DND-41 (cell line): ENCODE measurements around the gene AGMO.

Experiments
- ATAC-seq: fragments of 200-7000 bp; cut with Tn5 transposase; 3 replicates; pipeline ENCODE4 v1.9.1; 2021; ENCODE audit warnings: low read depth; ENCODE audit not compliant: insufficient read depth
- DNase-seq: peaks from one replicate; pipeline ENCODE4 v3.0.0-alpha.2; 2020
- H2AFZ ChIP-seq: 2 replicates; pipeline ENCODE4 v1.6.0; 2012; ENCODE audit warnings: low read depth, low read length
- H3K27ac ChIP-seq: 2 replicates; pipeline ENCODE4 v1.5.1; 2012; ENCODE audit warnings: low read length, inconsistent platforms
- H3K27me3 ChIP-seq: fragments of 200-600 bp; sonication (generic); 2 replicates; pipeline ENCODE4 v1.6.0; 2012; ENCODE audit warnings: low read length, mild to moderate bottlenecking, inconsistent platforms; ENCODE audit not compliant: insufficient read depth, poor library complexity
- H3K36me3 ChIP-seq: 2 replicates; pipeline ENCODE4 v1.5.1; 2012; ENCODE audit warnings: low read length, inconsistent platforms; ENCODE audit not compliant: insufficient read depth
- H3K4me1 ChIP-seq: 2 replicates; pipeline ENCODE4 v1.5.1; 2012; ENCODE audit warnings: mild to moderate bottlenecking, low read length; ENCODE audit not compliant: insufficient read depth
- H3K4me2 ChIP-seq: 2 replicates; pipeline ENCODE4 v1.6.0; 2012; ENCODE audit warnings: mild to moderate bottlenecking, moderate library complexity, low read length, inconsistent platforms; ENCODE audit not compliant: insufficient read depth
- H3K4me3 ChIP-seq, 2 experiments: fragments of 200-600 bp in 1 of 2; shearing (Covaris generic) in 1 of 2; 2 replicates each; pipeline ENCODE4 v1.5.1; 2012 to 2016; ENCODE audit warnings: inconsistent platforms in 2 of 2, low read length in 2 of 2, mild to moderate bottlenecking in 2 of 2, low read depth in 1 of 2, moderate library complexity in 1 of 2
- H3K79me2 ChIP-seq: 2 replicates; pipeline ENCODE4 v1.6.0; 2012; ENCODE audit warnings: low read length, inconsistent platforms; ENCODE audit not compliant: insufficient read depth
- H3K9ac ChIP-seq: 2 replicates; pipeline ENCODE4 v1.6.0; 2012; ENCODE audit warnings: low read depth, mild to moderate bottlenecking, inconsistent platforms, low read length, moderate library complexity
- H3K9me3 ChIP-seq: 2 replicates; pipeline ENCODE4 v1.5.1; 2012; ENCODE audit warnings: low read length, moderate library complexity, mild to moderate bottlenecking, inconsistent platforms; ENCODE audit not compliant: insufficient read depth, severe bottlenecking
- H4K20me1 ChIP-seq: 2 replicates; pipeline ENCODE4 v1.6.0; 2012; ENCODE audit warnings: low read length; ENCODE audit not compliant: insufficient read depth
- EZH2 ChIP-seq: IDR thresholded peaks from 3 replicates; pipeline ENCODE4 v1.6.1; 2012; ENCODE audit warnings: borderline replicate concordance, low read depth, mild to moderate bottlenecking, moderate library complexity, low read length, inconsistent platforms; ENCODE audit not compliant: severe bottlenecking
- TF ChIP-seq, protein P1 (sequence below): IDR thresholded peaks from 2 replicates; pipeline ENCODE4 v1.5.1; 2012; ENCODE audit warnings: borderline replicate concordance, low read length, moderate library complexity, mild to moderate bottlenecking; ENCODE audit not compliant: poor library complexity, severe bottlenecking; ENCODE audit errors: extremely low read depth

Gene AGMO

DNA sequence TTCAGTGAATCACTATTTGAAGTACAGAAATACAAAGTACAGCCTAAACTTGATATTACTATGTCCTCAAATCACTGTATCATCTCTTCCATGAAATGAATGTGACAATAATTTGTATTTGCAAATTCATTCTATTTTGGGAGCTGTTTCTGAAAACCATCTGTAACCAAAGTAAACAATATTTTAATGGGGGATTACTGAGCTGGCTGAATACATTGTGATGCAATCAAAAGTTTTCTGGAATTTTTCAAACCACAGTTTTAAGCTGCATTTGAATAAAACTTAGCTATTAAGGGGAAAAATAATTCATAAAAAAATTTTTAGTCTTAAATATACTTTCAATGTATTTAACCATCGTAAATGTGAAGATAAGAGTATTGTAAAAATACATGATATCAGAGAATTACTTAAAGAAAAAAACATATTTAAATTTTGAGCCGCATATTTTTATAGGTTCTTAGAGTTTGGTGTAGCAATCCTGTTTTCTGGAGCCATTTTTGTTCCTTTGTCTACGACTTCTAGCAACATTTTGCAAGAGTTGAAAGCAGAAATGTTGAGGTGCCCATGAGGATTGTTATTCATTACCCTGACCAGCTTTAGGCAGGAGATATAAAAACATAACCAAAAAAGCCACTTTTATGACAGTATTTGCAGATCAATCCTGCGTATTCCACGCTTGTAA lies 45.9 kb upstream of the AGMO start:
- H3K27me3 ChIP-seq = no peaks in the 10 kb centered on the region
- no peak overlapping the region for H3K4me3 ChIP-seq
- no peak overlapping the region for H3K9ac ChIP-seq
- no peak for DNase-seq
- no peaks in the 10 kb centered on the region for H3K79me2 ChIP-seq
- H3K4me1 ChIP-seq = no peaks in the 10 kb centered on the region
- H3K36me3 ChIP-seq = no peaks in the 10 kb centered on the region
- H3K4me2 ChIP-seq = no peak overlapping the region
- no peaks in the 10 kb centered on the region for H4K20me1 ChIP-seq
- no peak for TF ChIP-seq EZH2
- TF ChIP-seq, protein P1, sequence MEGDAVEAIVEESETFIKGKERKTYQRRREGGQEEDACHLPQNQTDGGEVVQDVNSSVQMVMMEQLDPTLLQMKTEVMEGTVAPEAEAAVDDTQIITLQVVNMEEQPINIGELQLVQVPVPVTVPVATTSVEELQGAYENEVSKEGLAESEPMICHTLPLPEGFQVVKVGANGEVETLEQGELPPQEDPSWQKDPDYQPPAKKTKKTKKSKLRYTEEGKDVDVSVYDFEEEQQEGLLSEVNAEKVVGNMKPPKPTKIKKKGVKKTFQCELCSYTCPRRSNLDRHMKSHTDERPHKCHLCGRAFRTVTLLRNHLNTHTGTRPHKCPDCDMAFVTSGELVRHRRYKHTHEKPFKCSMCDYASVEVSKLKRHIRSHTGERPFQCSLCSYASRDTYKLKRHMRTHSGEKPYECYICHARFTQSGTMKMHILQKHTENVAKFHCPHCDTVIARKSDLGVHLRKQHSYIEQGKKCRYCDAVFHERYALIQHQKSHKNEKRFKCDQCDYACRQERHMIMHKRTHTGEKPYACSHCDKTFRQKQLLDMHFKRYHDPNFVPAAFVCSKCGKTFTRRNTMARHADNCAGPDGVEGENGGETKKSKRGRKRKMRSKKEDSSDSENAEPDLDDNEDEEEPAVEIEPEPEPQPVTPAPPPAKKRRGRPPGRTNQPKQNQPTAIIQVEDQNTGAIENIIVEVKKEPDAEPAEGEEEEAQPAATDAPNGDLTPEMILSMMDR = no peak
- no peaks in the 10 kb centered on the region for H3K9me3 ChIP-seq
- no peak overlapping the region for H3K27ac ChIP-seq
- no peak overlapping the region for H2AFZ ChIP-seq
- no peak for ATAC-seq

DNA sequence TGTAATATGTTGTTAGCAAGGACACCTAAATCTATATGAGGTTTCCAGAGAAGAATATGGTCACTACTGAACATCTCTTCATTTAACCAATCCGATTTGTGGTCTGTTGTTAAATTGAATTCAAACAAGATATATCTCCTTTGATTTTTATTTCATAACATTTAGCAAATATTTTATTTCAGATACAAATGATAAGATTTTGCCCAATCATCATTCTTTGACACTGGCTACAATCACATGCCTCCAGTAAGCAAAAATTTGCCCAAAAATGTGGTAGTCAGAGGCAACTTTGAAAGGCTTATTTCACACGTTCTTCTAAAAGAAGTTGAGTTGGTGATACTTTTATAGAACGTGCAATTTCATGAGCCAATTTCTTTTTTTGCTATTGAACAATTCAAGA lies 44.7 kb upstream of the AGMO start:
- TF ChIP-seq, protein P1 = no peak
- TF ChIP-seq EZH2 = no peak
- no peaks in the 10 kb centered on the region for H3K9me3 ChIP-seq
- no peaks in the 10 kb centered on the region for H3K27me3 ChIP-seq
- DNase-seq (no peak), ATAC-seq (no peak)
- H3K9ac ChIP-seq = no peak overlapping the region
- no peak overlapping the region for H3K27ac ChIP-seq
- no peaks in the 10 kb centered on the region for H3K36me3 ChIP-seq
- H3K4me2 ChIP-seq = no peak overlapping the region
- no peaks in the 10 kb centered on the region for H3K4me1 ChIP-seq
- no peak overlapping the region for H2AFZ ChIP-seq
- H4K20me1 ChIP-seq = no peaks in the 10 kb centered on the region
- no peaks in the 10 kb centered on the region for H3K79me2 ChIP-seq
- no peak overlapping the region for H3K4me3 ChIP-seq

DNA sequence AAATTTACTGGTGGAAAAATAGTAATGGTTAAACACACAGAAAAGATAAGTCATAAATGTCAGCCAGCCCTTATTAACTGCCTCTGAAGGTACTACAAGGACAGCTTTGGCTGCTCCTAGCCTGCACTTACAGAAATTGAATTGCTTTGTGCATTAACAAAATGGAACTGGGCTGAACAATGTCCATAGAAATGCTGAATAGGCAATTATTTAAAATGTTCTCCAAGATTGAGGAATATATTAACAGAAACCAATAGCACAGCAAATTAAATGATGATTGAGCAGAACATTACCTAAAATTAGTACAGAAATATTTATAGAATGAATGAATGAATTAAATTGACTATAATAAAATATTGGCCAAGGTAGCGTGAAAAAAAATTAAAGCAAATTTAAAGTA lies 42.4 kb upstream of the AGMO start:
- TF ChIP-seq, protein P1 = no peak
- TF ChIP-seq EZH2 = no peak
- peaks cover 7% of the 10 kb centered on the region for H3K9me3 ChIP-seq

More for the DNA sequence above, 42.4 kb upstream of the AGMO start:
- DNase-seq (no peak), ATAC-seq (no peak)
- H3K79me2 ChIP-seq = no peaks in the 10 kb centered on the region
- H3K4me2 ChIP-seq = no peak overlapping the region
- H2AFZ ChIP-seq = no peak overlapping the region
- H3K36me3 ChIP-seq = no peaks in the 10 kb centered on the region
- H3K9ac ChIP-seq = no peak overlapping the region
- H4K20me1 ChIP-seq = no peaks in the 10 kb centered on the region
- H3K27ac ChIP-seq = no peak overlapping the region
- H3K4me3 ChIP-seq = no peak overlapping the region
- H3K4me1 ChIP-seq = no peaks in the 10 kb centered on the region
- H3K27me3 ChIP-seq = no peaks in the 10 kb centered on the region
